ENCODE data around the gene FEM1A.
"Not testable (repeated sequence)": the region's sequence is repeated elsewhere in the genome, so short reads cannot be mapped to it uniquely, and the experiment has no call there.

FEM1A gene, protein sequence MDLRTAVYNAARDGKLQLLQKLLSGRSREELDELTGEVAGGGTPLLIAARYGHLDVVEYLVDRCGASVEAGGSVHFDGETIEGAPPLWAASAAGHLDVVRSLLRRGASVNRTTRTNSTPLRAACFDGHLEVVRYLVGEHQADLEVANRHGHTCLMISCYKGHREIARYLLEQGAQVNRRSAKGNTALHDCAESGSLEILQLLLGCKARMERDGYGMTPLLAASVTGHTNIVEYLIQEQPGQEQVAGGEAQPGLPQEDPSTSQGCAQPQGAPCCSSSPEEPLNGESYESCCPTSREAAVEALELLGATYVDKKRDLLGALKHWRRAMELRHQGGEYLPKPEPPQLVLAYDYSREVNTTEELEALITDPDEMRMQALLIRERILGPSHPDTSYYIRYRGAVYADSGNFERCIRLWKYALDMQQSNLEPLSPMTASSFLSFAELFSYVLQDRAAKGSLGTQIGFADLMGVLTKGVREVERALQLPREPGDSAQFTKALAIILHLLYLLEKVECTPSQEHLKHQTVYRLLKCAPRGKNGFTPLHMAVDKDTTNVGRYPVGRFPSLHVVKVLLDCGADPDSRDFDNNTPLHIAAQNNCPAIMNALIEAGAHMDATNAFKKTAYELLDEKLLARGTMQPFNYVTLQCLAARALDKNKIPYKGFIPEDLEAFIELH

DNA sequence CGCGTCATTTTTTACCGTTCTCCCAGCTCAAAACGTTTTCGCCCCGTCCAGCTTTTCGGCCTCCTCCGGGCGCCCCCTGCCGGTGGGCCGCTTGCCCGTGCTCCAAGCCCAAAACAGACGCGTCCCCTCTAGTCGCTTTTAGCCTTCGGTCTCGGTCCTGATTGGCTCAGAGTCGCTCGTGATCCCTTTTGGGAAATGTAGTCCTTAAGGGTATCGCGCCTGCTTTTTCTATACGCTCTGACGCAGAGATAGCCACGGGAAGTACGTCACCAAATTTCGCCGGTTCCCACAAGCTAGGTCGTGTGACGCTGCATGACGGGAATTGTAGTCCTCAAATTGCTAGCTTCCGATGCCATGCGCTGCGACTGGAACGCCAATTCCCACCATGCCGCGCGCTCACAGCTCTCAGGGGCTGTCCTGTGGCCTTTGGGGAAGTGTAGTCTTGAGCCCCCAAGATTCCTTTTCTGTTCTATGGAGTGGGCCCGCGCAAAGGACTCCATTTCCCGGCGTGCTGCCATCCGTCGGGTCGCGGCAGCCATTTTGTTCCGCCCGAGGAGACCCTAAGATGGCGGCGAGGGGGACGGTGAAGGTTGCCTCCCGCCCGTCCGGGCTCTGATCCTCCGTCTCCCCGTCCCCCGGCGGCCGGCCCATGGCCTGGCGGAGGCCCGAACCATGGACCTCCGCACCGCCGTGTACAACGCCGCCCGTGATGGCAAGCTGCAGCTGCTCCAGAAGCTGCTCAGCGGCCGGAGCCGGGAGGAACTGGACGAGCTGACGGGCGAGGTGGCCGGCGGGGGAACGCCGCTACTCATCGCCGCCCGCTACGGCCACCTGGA, at the start of gene FEM1A:
Gene FEM1A, plus strand, starts transcription at position 552 of the 836 bp plus-strand sequence. Its CDS starts 121 bp downstream, at position 673.
- peak; percentile 100 for DNase-seq

DNA sequence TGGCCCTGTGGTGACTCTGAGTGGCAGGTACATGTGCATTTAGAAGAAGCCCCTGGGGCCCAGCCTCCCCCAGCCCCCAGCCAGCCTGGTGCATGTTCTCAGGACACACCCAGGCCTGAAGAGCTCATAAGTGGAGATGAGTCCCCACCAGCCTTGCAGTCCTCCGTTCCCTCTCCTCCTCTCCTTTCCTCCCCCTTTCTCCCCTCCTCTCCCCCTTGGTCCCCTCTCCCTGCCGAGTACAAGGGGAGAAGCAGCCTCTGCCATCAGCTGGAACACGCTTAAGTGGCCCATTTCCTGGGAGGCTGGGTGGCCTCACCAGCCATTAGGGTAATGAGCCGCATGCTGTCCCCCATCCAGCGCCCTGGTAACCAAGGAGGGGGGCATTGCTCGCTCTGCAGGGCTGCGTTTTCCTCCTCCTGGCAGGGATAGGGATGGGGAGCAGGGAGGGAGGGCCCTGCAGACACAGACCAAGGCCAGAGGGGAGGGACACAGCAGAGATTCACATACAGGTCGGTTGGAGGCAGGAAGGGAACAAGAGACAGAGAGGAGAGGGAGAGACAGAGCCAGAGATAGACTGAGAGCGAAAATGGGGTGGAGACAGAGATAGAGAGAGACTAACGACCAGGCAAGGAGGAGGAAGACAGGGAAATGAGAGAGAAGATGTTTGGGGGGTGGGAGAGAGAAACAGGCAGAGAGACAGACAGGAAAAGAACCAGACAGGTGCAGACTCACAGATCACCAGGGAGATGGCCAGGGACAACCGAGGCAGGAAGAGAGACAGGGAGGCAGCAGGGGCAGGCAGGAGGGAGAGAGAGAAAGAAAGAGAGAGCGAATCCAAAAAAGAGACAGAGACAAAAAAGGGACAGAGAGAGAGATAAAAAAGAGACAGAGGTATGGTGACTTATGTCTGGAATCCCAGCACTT, 48.5 kb upstream of the FEM1A start:
- DNase-seq: no peak

DNA sequence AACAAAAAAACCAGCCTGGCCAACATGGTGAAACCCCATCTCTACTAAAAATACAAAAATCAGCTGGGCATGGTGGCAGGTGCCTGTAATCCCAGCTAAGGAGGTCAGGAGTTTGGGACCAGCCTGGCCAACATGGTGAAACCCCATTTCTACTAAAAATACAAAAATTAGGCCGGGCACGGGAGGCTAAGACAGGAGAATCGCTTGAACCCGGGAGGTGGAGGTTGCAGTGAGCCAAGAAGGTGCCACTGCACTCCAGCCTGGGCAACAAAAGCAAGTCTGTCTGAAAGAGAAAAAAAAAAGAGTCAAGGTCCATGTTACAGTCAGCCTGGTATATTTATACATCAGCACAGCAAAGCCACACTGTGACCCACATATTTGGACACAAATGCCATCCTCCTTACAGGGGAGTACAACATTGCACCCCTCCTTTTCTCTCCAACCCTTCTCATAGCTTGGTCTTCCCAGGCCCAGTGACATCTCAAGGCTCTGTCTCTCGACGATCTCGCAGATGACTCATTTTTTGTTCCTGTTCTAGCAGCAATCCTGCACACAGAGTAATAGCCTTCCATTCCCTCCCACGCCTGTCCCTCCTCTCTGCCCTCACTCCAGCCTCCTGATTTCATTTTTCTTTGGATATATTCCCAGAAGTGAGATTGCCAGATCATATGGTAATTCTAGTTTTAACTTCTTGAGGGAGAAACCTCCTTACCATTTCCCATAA, 46.9 kb upstream of the FEM1A start:
- DNase-seq: no peak

DNA sequence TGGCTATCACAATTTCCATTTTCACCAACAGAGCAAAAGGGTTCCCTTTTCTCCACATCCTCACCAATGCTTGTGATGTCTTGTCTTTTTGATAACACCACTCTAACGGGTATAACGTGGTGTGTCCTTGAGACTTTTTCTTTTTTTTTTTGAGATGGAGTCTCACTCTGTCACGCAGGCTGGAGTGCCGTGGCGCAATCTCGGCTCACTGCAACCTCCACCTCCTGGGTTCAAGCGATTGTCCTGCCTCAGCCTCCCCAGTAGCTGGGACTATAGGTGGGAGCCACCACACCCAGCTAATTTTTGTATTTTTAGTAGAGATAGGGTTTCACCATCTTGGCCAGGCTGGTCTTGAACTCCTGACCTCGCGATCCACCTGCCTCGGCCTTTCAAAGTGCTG, 46.4 kb upstream of the FEM1A start:
- not testable (repeated sequence) for DNase-seq

DNA sequence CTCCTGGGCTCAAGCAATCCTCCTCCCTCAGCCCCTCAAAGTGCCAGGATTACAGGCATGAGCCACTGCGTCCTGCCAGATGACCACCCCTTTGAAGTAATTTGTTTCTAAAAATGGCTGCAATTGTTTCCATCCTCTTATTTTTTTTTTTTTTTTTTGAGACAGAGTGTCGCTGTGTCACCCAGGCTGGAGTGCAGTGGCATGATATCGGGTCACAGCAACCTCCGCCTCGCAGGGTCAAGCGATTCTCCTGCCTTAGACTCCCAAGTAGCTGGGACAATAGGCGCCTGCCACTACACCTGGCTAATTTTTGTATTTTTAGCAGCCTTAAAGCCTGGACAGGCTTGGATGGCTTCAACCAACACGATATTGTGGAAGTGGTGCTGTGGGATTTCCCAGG, 45.5 kb upstream of the FEM1A start:
- no peak for DNase-seq

DNA sequence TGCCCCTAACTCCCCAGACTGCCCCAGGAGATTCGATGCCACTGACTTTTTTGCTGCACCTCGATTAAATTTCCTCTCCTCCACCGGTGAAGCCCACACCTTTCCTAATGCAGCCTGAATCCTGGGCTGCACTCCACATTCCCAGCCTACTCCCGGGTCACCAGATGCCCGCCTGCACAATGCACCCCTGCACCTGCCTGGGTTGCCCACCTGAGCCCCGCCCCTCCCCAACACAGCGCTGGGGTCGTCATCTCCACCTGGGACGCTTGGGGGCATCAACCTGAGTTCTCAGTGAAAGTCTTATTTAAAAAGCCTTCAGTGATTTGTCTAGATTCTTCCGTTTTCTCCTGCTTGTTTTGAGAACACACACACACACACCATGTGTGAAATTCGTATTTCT, 43.3 kb upstream of the FEM1A start:
- no peak for DNase-seq

DNA sequence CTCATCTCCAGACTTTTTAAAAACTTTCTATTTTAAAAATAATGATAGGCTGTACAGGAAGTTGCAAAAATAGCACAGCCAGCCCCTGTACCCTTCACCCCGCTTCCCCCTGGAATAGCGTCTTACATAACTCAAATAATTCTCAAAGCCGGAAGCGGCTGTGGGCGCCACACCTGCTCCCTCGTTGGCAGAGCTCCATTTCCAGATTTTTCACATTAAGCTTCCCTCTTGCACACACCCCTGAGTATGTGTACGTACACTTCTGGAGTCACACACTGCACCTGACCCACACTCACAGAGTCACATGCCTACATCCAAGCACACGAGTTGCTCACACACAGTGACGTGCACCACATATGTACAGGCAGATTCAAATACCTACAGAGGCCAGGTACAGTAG, 42.9 kb upstream of the FEM1A start:
- DNase-seq: no peak

DNA sequence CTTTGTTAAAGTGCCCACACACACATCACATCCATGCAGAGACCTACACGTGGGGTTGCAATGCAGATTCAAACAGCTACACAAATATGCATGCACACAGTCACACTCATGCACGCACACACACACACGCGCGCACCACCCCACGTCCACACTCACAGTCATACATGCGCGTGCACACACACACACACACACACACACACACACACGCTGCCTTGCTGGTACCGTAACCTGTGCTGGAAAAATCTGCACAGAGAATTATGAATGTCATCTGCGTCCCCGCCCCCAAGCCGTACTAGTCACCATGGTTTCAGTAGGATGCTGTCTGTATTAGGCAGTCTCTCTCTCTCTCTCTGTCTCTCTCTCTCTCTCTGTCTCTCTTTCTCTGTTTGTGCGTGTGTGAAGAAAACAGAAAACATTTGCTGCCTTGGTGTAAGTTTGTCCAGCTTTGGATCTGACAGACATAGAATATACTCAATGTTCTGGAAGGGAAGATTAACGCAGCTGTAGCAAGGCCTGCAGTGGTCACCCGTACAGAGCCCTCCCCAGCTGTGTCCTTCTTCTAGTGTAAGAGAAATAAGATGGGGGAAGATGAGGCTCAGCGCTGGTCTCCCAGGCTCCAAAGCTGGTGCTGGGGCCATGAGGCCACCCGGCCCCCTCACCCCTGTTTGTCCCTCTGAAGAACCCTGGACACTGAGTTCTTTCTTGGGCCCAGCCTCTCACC, 41.5 kb upstream of the FEM1A start:
- no peak for DNase-seq

DNA sequence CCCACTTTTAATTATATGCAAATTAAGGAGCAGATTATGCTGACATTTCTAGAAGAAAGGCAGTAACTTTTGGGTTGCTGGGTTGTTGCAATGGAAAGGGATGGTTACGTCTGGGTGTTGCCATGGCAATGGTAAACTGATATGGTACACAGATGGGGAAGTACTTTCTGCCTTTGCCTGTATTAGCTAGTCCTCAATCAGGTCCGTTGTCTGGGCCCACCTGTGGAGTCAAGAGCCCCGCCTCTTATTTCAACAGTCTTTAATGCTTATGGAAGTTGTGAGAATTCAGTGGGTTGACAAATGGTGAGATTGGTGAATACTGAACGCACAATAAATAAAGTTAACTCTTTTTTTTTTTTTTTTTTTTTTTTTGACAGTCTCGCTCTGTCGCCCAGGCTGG, 37.3 kb upstream of the FEM1A start:
- DNase-seq: no peak

DNA sequence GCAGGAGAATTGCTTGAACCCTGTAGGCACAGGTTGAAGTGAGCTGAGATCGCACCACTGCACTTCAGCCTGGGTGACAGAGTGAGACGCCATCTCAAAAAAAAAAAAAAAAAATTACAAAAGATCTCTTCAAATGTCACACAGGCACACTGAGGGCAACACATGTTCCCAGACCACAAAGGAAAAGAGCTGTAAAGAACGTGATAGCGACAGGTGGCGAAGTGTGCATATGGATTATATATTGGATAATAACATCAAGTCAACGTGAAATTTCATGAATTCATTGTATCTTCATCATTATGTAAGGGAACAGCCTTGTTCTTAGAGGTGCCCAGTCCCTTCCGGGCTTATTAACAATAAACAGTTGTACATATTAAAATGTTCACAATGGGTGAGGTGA, 36.1 kb upstream of the FEM1A start:
- no peak for DNase-seq

DNA sequence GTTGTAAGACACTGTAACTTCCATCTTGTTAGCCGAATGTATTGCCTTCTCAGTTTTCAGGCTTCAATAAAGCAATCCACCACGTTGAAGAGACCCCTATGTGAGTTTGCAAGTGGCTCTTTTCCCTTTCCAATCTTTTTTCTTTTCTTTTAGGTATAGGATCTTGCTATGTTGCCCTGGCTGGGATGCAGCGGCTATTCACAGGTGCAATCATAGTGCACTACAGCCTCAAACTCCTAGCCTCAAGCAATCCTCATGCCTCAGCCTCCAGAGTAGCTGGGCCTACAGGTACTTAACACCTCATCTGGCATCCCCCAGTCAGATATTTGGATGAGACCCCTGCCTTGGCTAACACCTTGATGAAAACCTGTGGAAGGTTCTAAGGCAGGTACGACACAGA, 33.5 kb upstream of the FEM1A start:
- no peak for DNase-seq

DNA sequence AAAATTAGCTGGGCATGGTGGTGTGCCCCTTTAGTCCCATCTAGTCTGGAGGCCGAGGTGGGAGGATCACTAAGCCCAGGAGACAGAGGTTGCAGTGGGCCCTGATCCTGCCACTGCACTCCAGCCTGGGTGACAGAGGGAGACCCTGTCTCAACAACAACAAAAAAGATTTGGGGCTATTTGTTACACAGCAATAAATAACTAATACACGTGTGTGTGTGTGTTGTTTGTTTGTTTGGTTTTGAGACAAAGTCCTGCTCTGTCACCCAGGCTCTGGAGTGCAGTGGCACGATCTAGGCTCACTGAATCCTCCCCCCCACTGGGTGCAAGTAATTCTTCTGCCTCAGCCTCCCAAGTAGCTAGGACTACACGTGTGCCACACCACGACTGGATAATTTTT, 32.9 kb upstream of the FEM1A start:
- DNase-seq: no peak

DNA sequence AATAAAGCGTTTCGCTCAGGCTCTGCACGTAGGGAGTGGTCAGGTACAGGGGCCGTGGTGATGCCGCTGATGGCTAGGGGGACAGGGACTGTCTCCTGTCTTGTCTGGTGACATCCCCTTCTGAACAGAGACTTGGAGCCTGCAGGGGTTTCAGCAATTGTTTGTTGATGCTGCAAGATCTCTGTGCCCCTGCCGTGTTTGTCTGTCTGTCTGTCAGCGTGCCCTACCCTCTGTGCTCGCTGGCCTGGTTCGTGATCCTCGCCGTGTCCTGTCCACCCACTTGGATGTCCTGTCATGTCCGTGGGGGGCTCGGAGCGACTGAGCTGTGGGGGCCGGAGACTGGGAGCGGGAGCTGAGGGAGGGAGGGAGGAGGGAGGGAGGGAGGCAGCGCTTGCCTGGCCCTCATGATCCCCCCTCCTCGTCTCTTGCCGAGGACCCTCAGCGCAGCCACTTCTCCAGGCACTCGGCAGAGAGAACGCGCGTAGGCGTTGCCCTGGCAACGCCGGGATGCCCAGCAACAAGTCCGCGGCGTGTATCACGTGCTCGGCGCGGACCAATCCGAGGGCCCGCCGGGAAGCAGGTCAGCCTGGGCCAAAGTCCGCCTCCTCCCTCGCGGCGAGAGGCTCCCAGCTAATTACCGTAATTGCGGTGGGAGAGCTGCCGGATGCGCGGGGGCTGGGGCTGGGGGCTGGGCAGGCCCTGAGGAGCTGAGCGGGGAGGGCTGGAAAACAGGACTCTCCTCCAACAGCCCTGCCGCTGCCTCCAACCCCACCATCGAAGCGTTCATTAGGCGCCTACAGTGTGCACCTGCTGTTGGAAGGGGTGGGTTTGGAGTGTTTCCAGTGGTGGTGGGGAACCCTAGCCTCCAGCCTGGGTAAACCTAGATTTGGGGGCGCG, 31.9 kb upstream of the FEM1A start:
- DNase-seq: peak; percentile 77

DNA sequence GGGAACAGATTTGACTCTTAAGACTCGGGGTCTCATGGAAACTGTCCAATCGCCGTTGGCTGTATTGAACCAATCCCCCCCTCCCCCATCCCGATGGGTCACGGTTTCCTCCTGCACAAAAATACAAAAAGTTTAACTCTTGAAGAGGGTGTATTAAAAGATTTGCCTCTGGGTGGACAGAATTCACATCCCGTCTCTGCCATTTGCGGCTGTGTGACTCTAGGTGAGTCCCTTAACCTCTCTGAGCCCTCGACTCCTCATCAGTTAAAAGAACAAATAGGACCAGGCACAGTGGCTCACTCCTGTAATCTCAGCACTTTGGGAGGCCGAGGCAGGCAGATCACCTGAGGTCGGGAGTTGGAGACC, 31.3 kb upstream of the FEM1A start:
- DNase-seq: no peak

DNA sequence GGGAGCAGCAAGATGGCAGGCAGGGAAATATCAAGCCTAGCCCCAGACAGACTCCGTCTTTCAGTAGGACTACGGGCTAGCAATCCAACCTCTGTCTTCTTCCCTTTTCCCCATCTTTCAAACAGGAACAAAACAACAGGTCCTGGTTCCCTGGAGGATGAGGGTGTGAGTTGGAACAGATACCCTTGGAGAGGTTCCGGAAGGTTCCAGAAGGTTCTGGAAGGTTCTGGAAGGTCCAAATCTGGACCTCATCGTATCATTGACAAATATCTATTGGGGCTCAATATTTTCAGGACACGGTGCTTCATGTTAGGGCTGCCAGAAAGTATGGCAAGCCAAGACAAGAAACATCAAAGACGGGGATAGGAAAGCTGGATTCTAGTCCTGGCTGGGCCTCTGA, 28.5 kb upstream of the FEM1A start:
- DNase-seq: no peak

DNA sequence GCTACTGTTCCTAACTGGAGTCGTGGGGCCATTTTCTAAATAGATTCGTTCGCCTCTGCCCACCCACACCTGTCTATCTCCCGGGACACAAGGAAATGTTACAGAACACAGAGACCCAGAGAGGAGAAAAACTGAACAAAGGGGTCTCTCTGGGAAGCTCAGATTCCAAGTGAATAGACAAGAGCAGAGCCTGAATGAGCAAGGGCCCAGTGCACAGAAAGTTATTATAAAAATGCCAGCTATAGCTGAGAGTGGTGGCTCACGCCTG, 27.2 kb upstream of the FEM1A start:
- no peak for DNase-seq

DNA sequence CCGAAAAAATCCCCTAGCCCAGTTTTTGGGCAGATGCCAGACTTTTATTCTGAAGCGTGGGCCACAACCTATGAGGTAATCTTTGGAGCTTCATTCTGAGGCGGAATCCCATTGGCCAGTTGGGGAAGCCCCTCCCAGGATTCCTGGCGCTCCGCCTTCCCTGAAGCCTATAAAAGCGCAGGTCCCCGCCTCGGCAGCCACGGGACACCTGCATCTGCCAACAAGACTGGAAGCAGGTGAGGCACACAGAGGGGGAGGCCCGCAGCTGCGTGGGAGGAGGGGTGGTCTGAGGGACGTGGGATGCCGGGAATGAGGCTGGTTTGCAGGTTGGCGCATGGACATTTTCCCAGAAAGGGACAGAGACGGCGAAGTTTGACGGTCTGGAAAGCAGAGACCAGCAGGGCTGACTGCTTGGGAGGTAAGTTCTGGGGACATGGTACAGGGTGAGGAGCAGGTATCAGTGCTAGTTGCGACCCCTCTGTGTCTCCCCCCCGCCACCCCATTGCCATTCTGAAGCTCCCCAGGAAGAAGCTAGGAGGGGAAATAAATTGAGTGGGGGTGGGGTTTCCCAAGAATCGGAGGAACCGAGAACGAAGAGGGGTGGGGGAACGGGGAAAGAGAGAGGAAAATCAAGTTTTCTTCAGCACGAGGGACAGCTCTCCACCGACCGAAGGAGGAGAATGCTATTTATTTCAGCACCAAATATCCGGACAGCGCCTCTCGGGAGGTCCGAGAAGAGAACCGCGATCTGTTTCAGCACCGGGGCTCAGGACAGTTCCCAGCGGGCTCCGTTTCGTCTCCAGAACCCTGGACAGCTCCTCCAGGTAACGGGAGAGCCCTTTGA, 22.4 kb upstream of the FEM1A start:
- DNase-seq: peak; percentile 79

DNA sequence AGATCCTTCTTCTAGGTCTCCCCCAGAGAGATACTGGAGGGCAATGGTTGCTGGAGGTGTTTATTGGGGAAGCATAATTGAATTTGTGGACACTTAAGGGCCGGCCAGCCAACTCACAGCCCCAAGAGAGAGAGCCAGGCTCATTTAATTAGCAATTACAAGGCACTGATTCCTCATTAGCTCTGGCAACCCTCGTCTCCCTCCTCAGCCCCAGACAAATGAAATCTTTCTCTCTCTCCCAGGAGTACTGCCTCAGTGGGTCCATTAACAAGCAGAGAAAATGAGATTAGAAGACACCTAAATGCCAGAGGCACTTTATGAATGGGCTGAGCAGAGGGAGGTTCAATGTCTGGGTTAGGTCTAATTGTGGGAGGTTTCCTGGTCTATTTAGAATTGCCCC, 19.0 kb upstream of the FEM1A start:
- DNase-seq: no peak

DNA sequence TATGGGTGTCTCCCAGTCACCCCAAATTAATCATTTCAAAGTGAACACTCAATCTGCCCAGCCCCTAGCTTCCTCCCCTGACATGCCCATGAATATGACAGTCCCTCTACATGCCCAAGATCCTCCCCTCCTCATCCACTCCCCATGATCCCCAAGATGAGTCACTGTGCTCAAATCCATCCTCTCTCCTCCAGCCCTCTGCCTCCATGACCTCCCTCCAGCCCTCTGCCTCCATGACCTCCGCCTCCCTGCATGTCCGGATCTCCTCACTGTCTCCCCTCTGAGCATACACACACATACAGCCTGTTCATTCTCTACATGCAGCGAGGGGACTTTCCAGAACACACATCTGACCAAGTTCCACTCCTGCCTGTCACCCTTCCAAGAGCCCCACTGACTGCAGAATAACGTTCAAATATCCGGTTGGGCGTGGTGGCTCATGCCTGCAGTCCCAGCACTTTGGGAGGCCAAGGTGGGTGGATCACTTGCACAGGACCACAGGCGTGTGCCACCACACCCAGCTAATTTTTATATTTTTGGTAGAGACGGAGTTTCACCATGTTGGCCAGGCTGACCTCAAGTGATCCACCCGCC, 18.4 kb upstream of the FEM1A start:
- no peak for DNase-seq
